Measurements from ENCODE around the gene ANKRD62.
"Not testable (repeated sequence)": the region's sequence is repeated elsewhere in the genome, so short reads cannot be mapped to it uniquely, and the experiment has no call there.

GRCh38 chr18:12068316-12068949 lies 25.2 kb upstream of the ANKRD62 start:
- TF ChIP-seq CTCF (tag by site-specific recombination; IDR thresholded peaks at IDR 0.05); ZNF274 (IDR thresholded peaks at IDR 0.05; ENCODE audit: low read length); ZNF274 (tag by site-specific recombination; IDR thresholded peaks at IDR 0.05; ENCODE audit: borderline replicate concordance); TCF7L2 (IDR thresholded peaks at IDR 0.05; ENCODE audit: borderline replicate concordance, low read depth, low read length); ZNF138 (tag by site-specific recombination; IDR thresholded peaks at IDR 0.05; ENCODE audit: borderline replicate concordance); WT1 (tag by site-specific recombination; IDR thresholded peaks at IDR 0.05); REST (tag by site-specific recombination; IDR thresholded peaks at IDR 0.05); YY1 (tag by site-specific recombination; IDR thresholded peaks at IDR 0.05); ZNF10 (tag by site-specific recombination; IDR thresholded peaks at IDR 0.05); ZNF501 (tag by site-specific recombination; IDR thresholded peaks at IDR 0.05): not testable (repeated sequence)

Data from HEK293 (cell line).